ENCODE measurements around the gene RHO. TPM values are rescaled to one million over a fixed set of nuclear protein-coding genes. Genes with fewer than 3 reads are reported as not detected.

The RHO gene
- total RNA-seq, 2 donors from 2014 or later: not detected

- 89 to 91% methylated on average over 11 to 15 of the region's 15 CpGs for WGBS, 2 donors
- Histone ChIP-seq H3K4me3 (no peak overlapping the region), H3K9me3 (no peaks in the 10 kb centered on the region), H3K27me3 (no peaks in the 10 kb centered on the region), H3K27ac (no peak overlapping the region), H3K4me1 (no peaks in the 10 kb centered on the region), H3K36me3 (replicated peaks in 1 of 2; ENCODE audit: insufficient read depth in 1 of 2, low read depth in 2 of 2) (peaks cover 0 to 4% of the 10 kb centered on the region in 2 donors)
- intact Hi-C loops (cut with DNase I): no loop called here
- ATAC-seq (no peak), DNase-seq (no peak)
- TF ChIP-seq CTCF (IDR thresholded peaks at IDR 0.05) (no peak), POLR2A (IDR thresholded peaks at IDR 0.05) (no peak)
Observed at GRCh38 chr3:129519896-129520715, 8.3 kb upstream of the RHO start.

- TF ChIP-seq POLR2A (IDR thresholded peaks at IDR 0.05) (no peak), CTCF (IDR thresholded peaks at IDR 0.05) (no peak)
- WGBS, 2 donors: 80 to 85% methylated on average over 1 to 4 of the region's 4 CpGs
Observed at GRCh38 chr3:129520960-129521359, 7.5 kb upstream of the RHO start.

DNA sequence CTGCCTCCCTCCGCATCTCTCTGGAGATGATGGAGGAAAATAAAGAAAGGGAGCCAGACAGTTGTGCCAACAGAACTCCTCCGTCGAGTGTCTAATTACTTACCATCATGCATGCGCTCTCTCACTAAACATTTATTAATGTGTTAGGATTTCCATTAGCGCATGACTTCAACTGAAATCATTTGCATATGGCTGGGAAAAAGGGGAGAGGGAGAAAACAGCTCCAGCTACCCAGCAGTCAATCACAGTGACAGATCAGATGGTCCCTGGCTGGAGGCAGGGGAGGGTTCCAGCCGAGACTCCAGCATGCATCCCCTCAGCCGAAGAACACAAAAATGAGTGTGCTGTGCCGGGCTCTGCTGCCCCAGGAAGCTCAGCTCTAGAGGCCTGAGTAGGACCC lies 6.8 kb upstream of the RHO start:
- no peaks in the 10 kb centered on the region for H3K9me3 ChIP-seq
- H3K27ac ChIP-seq: no peak overlapping the region
- H3K4me3 ChIP-seq: no peak overlapping the region
- ATAC-seq (no peak), DNase-seq (no peak)
- peaks cover 0 to 4% of the 10 kb centered on the region in 2 donors for H3K36me3 ChIP-seq (replicated peaks in 1 of 2; ENCODE audit: insufficient read depth in 1 of 2, low read depth in 2 of 2)
- 79 to 82% methylated on average over 8 of the region's 8 CpGs for WGBS, 2 donors
- H3K27me3 ChIP-seq: no peaks in the 10 kb centered on the region
- intact Hi-C loops (cut with DNase I): no loop called here
- no peaks in the 10 kb centered on the region for H3K4me1 ChIP-seq
- TF ChIP-seq POLR2A (IDR thresholded peaks at IDR 0.05): no peak
- no peak for TF ChIP-seq CTCF (IDR thresholded peaks at IDR 0.05)

More at GRCh38 chr3:129520960-129521359, 7.5 kb upstream of the RHO start:
- Histone ChIP-seq H3K4me1 (no peaks in the 10 kb centered on the region), H3K36me3 (replicated peaks in 1 of 2; ENCODE audit: insufficient read depth in 1 of 2, low read depth in 2 of 2) (peaks cover 0 to 4% of the 10 kb centered on the region in 2 donors), H3K27ac (no peak overlapping the region), H3K27me3 (no peaks in the 10 kb centered on the region), H3K9me3 (no peaks in the 10 kb centered on the region), H3K4me3 (no peak overlapping the region)
- ATAC-seq: no peak
- intact Hi-C loops (cut with DNase I): no loop called here
- DNase-seq: no peak

DNA sequence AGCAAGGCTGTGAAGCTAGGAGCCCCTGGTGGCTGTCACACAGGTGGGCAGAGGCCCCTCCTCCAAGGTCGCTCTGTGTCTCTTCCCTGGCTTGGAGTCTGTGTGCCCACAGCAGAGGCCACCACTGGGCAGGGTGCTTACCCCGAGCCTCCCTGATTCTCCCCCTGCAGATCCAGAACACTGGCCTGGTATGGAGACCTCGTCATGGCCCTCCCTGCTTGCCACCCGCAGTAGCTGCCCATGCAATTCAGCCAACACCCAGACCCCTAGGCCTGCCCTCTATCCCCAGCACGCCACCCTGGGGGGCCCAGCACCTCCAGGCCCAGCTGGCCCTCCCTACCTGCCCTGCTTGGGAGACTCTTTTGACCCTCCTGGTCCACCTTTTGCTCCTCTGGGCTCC lies 5.5 kb upstream of the RHO start:
- no peaks in the 10 kb centered on the region for H3K4me1 ChIP-seq
- no peak overlapping the region for H3K4me3 ChIP-seq
- peaks cover 0 to 4% of the 10 kb centered on the region in 2 donors for H3K36me3 ChIP-seq (replicated peaks in 1 of 2; ENCODE audit: insufficient read depth in 1 of 2, low read depth in 2 of 2)
- ATAC-seq (no peak), DNase-seq (no peak)
- no peaks in the 10 kb centered on the region for H3K27me3 ChIP-seq
- no peaks in the 10 kb centered on the region for H3K9me3 ChIP-seq
- no peak overlapping the region for H3K27ac ChIP-seq
- WGBS, 2 donors: 83 to 84% methylated on average over 4 to 5 of the region's 5 CpGs
- TF ChIP-seq CTCF (IDR thresholded peaks at IDR 0.05) (no peak), POLR2A (IDR thresholded peaks at IDR 0.05) (no peak)
- intact Hi-C loops (cut with DNase I): no loop called here

DNA sequence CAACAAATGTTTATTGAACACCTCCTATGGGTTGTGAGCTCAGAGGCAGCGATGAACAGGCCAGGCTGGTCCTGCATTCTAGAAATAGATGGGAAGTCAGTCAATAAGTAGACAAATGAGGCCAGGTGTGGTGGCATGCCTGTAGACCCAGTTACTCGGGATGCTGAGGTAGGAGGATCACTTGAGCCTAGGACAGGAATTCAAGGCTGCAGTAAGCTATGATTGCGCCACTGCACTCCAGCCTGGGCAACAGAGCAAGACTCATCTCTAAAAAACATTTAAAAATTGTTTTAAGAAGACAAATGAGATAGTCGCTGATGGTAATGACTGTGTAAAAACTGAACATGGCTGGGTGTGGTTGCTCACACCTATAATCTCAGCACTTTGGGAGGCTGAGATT lies 4.4 kb upstream of the RHO start:
- TF ChIP-seq CTCF (IDR thresholded peaks at IDR 0.05): no peak
- no peak for TF ChIP-seq POLR2A (IDR thresholded peaks at IDR 0.05)
- WGBS, 2 donors: 74 to 82% methylated on average over 4 of the region's 4 CpGs
- H3K27me3 ChIP-seq: no peaks in the 10 kb centered on the region
- H3K36me3 ChIP-seq (replicated peaks in 1 of 2; ENCODE audit: insufficient read depth in 1 of 2, low read depth in 2 of 2): peaks cover 0 to 3% of the 10 kb centered on the region in 2 donors
- H3K27ac ChIP-seq: no peak overlapping the region
- no peak for DNase-seq
- H3K4me3 ChIP-seq: no peak overlapping the region
- H3K4me1 ChIP-seq: no peaks in the 10 kb centered on the region
- H3K9me3 ChIP-seq: no peaks in the 10 kb centered on the region
- intact Hi-C loops (cut with DNase I): no loop called here
- ATAC-seq: no peak

All from body of pancreas (tissue), 4 donors.